Activated CD8-positive, alpha-beta T cell treated with anti-CD3 and anti-CD28 coated beads for 36 hours (primary cell): ENCODE measurements around the gene EVI5L. TPM values are rescaled to one million over a fixed set of nuclear protein-coding genes. Genes with fewer than 3 reads are reported as not detected.

Source experiments
- ATAC-seq: fragments of 200-7000 bp; cut with Tn5 transposase; one replicate; pipeline ENCODE4 v1.10.0; 2021; ENCODE audit warnings: mild to moderate bottlenecking, moderate library complexity
- CTCF ChIA-PET: fragments of 350-600 bp; sonication (Branson Sonifier 250); formaldehyde crosslinking; loops from one replicate; lab custom pipeline; 2021; ENCODE audit warnings: antibody characterized with exemption; lab: Charles Lee
- POLR2A ChIA-PET: fragments of 350-600 bp; sonication (Branson Sonifier 250); formaldehyde crosslinking; loops from one replicate; lab custom pipeline; 2021; ENCODE audit warnings: antibody characterized with exemption; lab: Charles Lee
- DNase-seq: peaks from one replicate; pipeline ENCODE4 v3.0.0-alpha.2; 2020
- H3K27ac Mint-ChIP-seq: one replicate; pipeline ENCODE4 v1.8.0; 2021; ENCODE audit warnings: mild to moderate bottlenecking, mixed read lengths
- H3K27me3 Mint-ChIP-seq: one replicate; pipeline ENCODE4 v1.8.0; 2021; ENCODE audit warnings: mixed read lengths
- H3K36me3 Mint-ChIP-seq: one replicate; pipeline ENCODE4 v1.8.0; 2021; ENCODE audit warnings: low read depth, mixed read lengths
- H3K4me1 Mint-ChIP-seq: one replicate; pipeline ENCODE4 v1.8.0; 2021; ENCODE audit warnings: low read depth, mixed read lengths
- H3K4me3 Mint-ChIP-seq: one replicate; pipeline ENCODE4 v1.8.0; 2021; ENCODE audit warnings: mild to moderate bottlenecking, moderate library complexity, mixed read lengths
- H3K9me3 Mint-ChIP-seq: one replicate; pipeline ENCODE4 v1.8.0; 2021; ENCODE audit warnings: mixed read lengths
- intact Hi-C: fragments of 100-400 bp; cut with micrococcal nuclease; formaldehyde crosslinking; loops from one replicate; pipeline ENCODE4 v1.10.0; 2022
- total RNA-seq, 2 experiments: library from RNA; stranded (reverse); gene quantifications; one replicate each; pipeline ENCODE4 v1.2.3, GENCODE V29; 2021
- TF ChIP-seq, protein P1 (sequence below): fragments of 200-600 bp; IDR thresholded peaks from one replicate; pipeline ENCODE4 v1.8.0; 2022; ENCODE audit warnings: antibody characterized with exemption, mild to moderate bottlenecking

Gene EVI5L
- total RNA-seq, 2 experiments from 2014 or later, result 3.4 to 3.9 TPM

DNA sequence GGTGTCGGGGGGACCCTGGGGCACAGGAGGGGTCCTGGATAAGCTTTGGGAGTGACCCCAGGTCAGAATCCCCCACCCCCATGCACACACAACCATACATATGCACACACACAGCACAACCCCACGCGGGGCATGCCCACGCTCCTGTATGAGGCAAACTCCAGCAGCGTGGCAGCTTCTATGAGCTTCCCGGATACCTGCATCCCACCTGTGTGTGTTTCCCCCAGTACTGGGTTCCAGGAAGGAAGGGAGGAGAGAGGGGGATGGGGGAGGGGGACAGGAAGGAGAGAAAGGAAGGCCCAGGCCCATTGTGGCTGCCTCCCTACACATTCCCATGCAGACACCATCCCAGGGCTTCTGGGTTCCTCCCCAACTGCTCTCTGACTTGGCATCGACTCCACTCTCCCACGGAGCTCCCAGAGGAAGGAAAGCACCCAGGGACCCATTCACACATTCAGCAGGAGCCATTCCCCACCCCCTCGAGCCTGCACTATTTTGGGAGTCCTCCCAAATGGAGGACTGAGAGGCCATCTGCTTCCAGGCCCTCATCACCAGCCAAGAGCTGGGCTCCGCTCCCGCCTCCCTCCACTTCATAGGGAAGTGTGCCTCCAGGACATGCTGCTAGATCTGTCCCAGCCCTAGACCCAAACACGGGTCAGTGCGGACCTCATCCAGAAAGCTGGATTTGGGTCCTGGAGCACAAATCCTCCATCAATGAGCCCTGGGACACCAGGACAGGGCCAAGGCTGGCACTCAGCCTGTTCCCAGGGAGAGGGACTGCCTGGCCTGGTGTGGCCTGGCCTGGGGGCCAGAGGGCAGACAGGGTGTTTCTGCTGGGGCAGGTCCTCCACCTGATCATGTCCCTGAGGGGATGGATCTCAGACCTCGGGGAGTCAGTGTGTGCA lies 30.9 kb downstream of the EVI5L start:
- Mint-ChIP-seq H3K4me1 (peaks cover 9% of the 10 kb centered on the region), H3K27ac (no peak overlapping the region), H3K36me3 (no peaks in the 10 kb centered on the region), H3K9me3 (no peaks in the 10 kb centered on the region), H3K27me3 (peaks cover 29% of the 10 kb centered on the region), H3K4me3 (no peak overlapping the region)
- DNase-seq, result no peak
- ChIA-PET CTCF (interaction anchor here (0.8 to 2.3 kb wide), 5 partner anchors 8 to 321 kb away, joined by 3 to 22 read pairs (median 4); partner anchors contain the start of gene MAP2K7), POLR2A (interaction anchor here (1.6 to 2.0 kb wide), 2 partner anchors 32 to 39 kb away, joined by 4 to 6 read pairs; no protein-coding TSS in a partner anchor)
- no peak for ATAC-seq
- intact Hi-C loops, result no loop called here
- TF ChIP-seq, protein P1, sequence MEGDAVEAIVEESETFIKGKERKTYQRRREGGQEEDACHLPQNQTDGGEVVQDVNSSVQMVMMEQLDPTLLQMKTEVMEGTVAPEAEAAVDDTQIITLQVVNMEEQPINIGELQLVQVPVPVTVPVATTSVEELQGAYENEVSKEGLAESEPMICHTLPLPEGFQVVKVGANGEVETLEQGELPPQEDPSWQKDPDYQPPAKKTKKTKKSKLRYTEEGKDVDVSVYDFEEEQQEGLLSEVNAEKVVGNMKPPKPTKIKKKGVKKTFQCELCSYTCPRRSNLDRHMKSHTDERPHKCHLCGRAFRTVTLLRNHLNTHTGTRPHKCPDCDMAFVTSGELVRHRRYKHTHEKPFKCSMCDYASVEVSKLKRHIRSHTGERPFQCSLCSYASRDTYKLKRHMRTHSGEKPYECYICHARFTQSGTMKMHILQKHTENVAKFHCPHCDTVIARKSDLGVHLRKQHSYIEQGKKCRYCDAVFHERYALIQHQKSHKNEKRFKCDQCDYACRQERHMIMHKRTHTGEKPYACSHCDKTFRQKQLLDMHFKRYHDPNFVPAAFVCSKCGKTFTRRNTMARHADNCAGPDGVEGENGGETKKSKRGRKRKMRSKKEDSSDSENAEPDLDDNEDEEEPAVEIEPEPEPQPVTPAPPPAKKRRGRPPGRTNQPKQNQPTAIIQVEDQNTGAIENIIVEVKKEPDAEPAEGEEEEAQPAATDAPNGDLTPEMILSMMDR, result no peak

- DNase-seq, result no peak
- Mint-ChIP-seq H3K4me3 (peak overlapping the region; percentile 37), H3K36me3 (no peaks in the 10 kb centered on the region), H3K27ac (no peak overlapping the region), H3K27me3 (peaks cover 29% of the 10 kb centered on the region), H3K9me3 (no peaks in the 10 kb centered on the region), H3K4me1 (peaks cover 9% of the 10 kb centered on the region)
- CTCF ChIA-PET, result interaction anchor here (0.7 to 2.3 kb wide), 9 partner anchors 7 to 322 kb away, joined by 3 to 22 read pairs (median 3); partner anchors contain the start of genes MAP2K7 and TRAPPC5
- TF ChIP-seq, protein P1, result peak; percentile 53
- no peak for ATAC-seq
- intact Hi-C loops, result no loop called here
- POLR2A ChIA-PET, result interaction anchor here (0.6 to 2.0 kb wide), 3 partner anchors 33 to 49 kb away, joined by 3 to 6 read pairs (median 4); no protein-coding TSS in a partner anchor
Measured at GRCh38 chr19:7861619-7862412, 31.8 kb downstream of the EVI5L start.

DNA sequence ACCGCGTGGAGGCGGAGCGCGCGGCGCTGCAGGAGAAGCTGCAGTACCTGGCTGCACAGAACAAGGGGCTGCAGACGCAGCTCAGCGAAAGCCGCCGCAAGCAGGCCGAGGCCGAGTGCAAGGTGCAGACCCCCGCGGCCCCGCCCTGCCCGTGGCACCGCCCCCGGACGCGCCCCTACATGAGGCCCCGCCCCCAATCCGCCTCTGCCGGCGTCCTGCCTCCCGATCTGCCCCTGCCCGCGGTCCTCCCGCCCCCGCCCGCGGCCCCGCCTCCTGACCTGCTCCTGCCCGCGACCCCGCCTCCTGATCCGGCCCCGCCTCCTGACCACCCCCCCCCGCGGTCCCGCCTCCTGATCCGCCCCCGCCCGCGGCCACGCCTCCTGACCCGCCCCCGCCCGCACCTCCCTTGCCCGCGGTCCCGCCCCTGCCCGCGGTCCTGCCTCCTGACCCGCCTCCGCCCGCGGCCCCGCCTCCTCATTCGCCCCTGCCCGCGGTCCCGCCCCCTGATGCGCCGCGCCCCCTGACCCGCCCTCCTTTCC lies 32.5 kb downstream of the EVI5L start:
- TF ChIP-seq, protein P1, result no peak
- H3K27me3 Mint-ChIP-seq, result peaks cover 35% of the 10 kb centered on the region
- no peak overlapping the region for H3K27ac Mint-ChIP-seq
- ATAC-seq (peak; percentile 85), DNase-seq (peak; percentile 90)
- H3K36me3 Mint-ChIP-seq, result no peaks in the 10 kb centered on the region
- peaks cover 9% of the 10 kb centered on the region for H3K4me1 Mint-ChIP-seq
- ChIA-PET CTCF (interaction anchor here (0.9 to 2.3 kb wide), 5 partner anchors 9 to 181 kb away, joined by 3 to 22 read pairs (median 3); partner anchors contain the start of gene TRAPPC5), POLR2A (interaction anchor here (0.6 to 2.0 kb wide), 2 partner anchors 37 to 48 kb away, joined by 3 to 6 read pairs; no protein-coding TSS in a partner anchor)
- no peaks in the 10 kb centered on the region for H3K9me3 Mint-ChIP-seq
- intact Hi-C loops, result no loop called here
- peak overlapping the region; percentile 37 for H3K4me3 Mint-ChIP-seq

DNA sequence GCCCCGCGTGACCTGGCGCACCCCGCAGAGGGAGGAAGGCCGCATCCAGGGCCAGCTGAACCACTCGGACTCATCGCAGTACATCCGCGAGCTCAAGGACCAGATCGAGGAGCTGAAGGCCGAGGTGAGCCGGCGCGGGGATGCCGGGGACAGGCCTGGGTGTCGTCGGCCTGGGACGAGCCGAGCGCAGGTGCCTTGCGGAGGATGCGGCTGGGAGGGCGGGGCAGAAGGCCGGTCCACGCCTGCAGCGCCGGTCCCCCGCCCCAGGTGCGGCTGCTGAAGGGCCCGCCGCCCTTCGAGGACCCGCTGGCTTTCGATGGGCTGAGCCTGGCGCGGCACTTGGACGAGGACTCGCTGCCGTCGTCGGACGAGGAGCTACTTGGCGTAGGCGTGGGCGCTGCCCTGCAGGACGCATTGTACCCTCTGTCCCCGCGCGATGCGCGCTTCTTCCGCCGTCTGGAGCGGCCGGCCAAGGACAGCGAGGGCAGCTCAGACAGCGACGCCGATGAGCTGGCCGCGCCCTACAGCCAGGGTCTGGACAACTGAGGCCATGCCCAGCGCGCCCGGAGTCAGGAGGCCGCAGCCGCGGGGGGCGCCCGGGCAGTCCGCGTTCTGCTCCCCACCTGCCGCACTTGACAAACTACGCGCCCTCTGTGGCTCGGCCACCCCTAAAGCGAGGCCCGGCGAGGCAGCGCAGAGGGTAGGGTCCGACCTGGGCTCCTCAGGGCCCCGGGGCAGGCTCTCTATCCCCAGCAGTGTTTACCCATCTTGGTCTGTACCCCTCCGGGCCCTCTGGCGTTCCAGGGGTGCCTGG lies 33.3 kb downstream of the EVI5L start:
- CTCF ChIA-PET, result interaction anchor here (1.5 kb wide), 1 partner anchor 182 kb away, joined by 3 read pairs; the partner anchor contains the start of gene TRAPPC5
- peak; percentile 20 for DNase-seq
- no peak overlapping the region for H3K4me3 Mint-ChIP-seq

More for the DNA sequence above, 33.3 kb downstream of the EVI5L start:
- peaks cover 11% of the 10 kb centered on the region for H3K4me1 Mint-ChIP-seq
- intact Hi-C loops, result no loop called here
- no peaks in the 10 kb centered on the region for H3K36me3 Mint-ChIP-seq
- no peaks in the 10 kb centered on the region for H3K9me3 Mint-ChIP-seq
- no peak overlapping the region for H3K27ac Mint-ChIP-seq
- peaks cover 35% of the 10 kb centered on the region for H3K27me3 Mint-ChIP-seq
- TF ChIP-seq, protein P1, result no peak
- ATAC-seq, result no peak
- POLR2A ChIA-PET, result interaction anchor here (1.0 to 2.0 kb wide), 2 partner anchors 9 to 37 kb away, joined by 3 to 6 read pairs; no protein-coding TSS in a partner anchor
